B cell (primary cell): ENCODE results near the gene TAF5L. TPM values are rescaled to one million over a fixed set of nuclear protein-coding genes. Genes with fewer than 3 reads are reported as not detected.
A peak's percentile ranks its signal among the peaks of the same experiment; 100 is the strongest.

Experiments used
- ATAC-seq: fragments of 200-7000 bp; cut with Tn5 transposase; one replicate; pipeline ENCODE4 v1.10.0; 2021; ENCODE audit warnings: low read depth, mild to moderate bottlenecking, moderate number of reproducible peaks, moderate library complexity
- CTCF ChIA-PET: fragments of 350-600 bp; sonication (Branson Sonifier 250); formaldehyde crosslinking; loops from one replicate; lab custom pipeline; 2021; ENCODE audit warnings: antibody characterized with exemption, inconsistent platforms; lab: Charles Lee
- POLR2A ChIA-PET: fragments of 350-600 bp; sonication (Branson Sonifier 250); formaldehyde crosslinking; loops from one replicate; lab custom pipeline; 2021; ENCODE audit warnings: antibody characterized with exemption; lab: Charles Lee
- DNase-seq: peaks from one replicate; pipeline ENCODE4 v3.0.0; 2013
- H2AFZ ChIP-seq: 2 replicates; pipeline ENCODE4 v1.6.1; 2012; ENCODE audit warnings: mild to moderate bottlenecking, low read depth, low read length; ENCODE audit not compliant: insufficient read depth, poor library complexity, severe bottlenecking
- H3K27ac ChIP-seq, 2 donors: 1 replicate in 1 of 2; 2 replicates in 1 of 2; pipeline ENCODE4 v1.5.1; 2012 to 2013; ENCODE audit warnings: low read length in 2 of 2, mild to moderate bottlenecking in 2 of 2, moderate library complexity in 1 of 2
- H3K27me3 ChIP-seq, 4 experiments: fragments of 200-600 bp in 1 of 4; sonication (generic) in 1 of 4; replicated peaks in 1 of 4; 1 replicate in 2 of 4; 2 replicates in 2 of 4; pipeline versions ENCODE4 v1.6.1 to v1.7.0; 2013 to 2016; ENCODE audit warnings: low read length in 3 of 4, mild to moderate bottlenecking in 2 of 4, mixed read lengths in 1 of 4, moderate library complexity in 1 of 4; ENCODE audit not compliant: insufficient read depth in 4 of 4, control insufficient read depth in 3 of 4; ENCODE audit errors: control extremely low read depth in 1 of 4
- H3K36me3 ChIP-seq, 2 experiments: replicated peaks in 1 of 2; 1 replicate in 1 of 2; 2 replicates in 1 of 2; pipeline versions ENCODE4 v1.6.1 to v1.7.1; 2013; ENCODE audit warnings: low read length in 1 of 2; ENCODE audit not compliant: insufficient read depth in 2 of 2, control insufficient read depth in 1 of 2; ENCODE audit errors: control extremely low read depth in 1 of 2, extremely low read depth in 1 of 2
- H3K4me1 ChIP-seq, 2 donors: fragments of 200-600 bp in 1 of 2; sonication (generic) in 1 of 2; 1 replicate in 1 of 2; 2 replicates in 1 of 2; pipeline versions ENCODE4 v1.5.1 to v1.6.1; 2013 to 2017; ENCODE audit warnings: low read length in 2 of 2; ENCODE audit not compliant: control insufficient read depth in 2 of 2, insufficient read depth in 2 of 2
- H3K4me2 ChIP-seq: replicated peaks from 2 replicates; pipeline ENCODE3; 2012; ENCODE audit warnings: mild to moderate bottlenecking, low read depth, low read length; ENCODE audit not compliant: poor library complexity, severe bottlenecking
- H3K4me3 ChIP-seq, 5 experiments: fragments of 200-600 bp in 1 of 5; sonication (generic) in 1 of 5; 1 replicate in 3 of 5; 2 replicates in 2 of 5; pipeline versions ENCODE4 v1.5.1 to v1.7.0; 2011 to 2016; ENCODE audit warnings: low read length in 4 of 5, mild to moderate bottlenecking in 4 of 5, low read depth in 2 of 5, control low read depth in 1 of 5, moderate library complexity in 1 of 5; ENCODE audit not compliant: insufficient read depth in 1 of 5; ENCODE audit errors: control extremely low read depth in 1 of 5, extremely low read depth in 1 of 5
- H3K79me2 ChIP-seq: fragments of 200-600 bp; sonication (generic); one replicate; pipeline ENCODE4 v1.6.0; 2016; ENCODE audit warnings: low read length; ENCODE audit not compliant: control insufficient read depth, insufficient read depth
- H3K9ac ChIP-seq: fragments of 200-600 bp; sonication (generic); 2 replicates; pipeline ENCODE4 v1.6.1; 2017; ENCODE audit warnings: mild to moderate bottlenecking, low read length, moderate library complexity
- H3K9me3 ChIP-seq, 3 donors: one replicate each; pipeline versions ENCODE4 v1.6.1 to v1.7.1; 2013; ENCODE audit warnings: low read length in 2 of 3; ENCODE audit not compliant: control insufficient read depth in 2 of 3, insufficient read depth in 1 of 3; ENCODE audit errors: control extremely low read depth in 1 of 3
- H4K20me1 ChIP-seq: 2 replicates; pipeline ENCODE4 v1.6.0; 2012; ENCODE audit warnings: mild to moderate bottlenecking, low read length; ENCODE audit not compliant: insufficient read depth, control insufficient read depth, poor library complexity, severe bottlenecking
- H3K27ac Mint-ChIP-seq: one replicate; pipeline ENCODE4 v1.8.0; 2021; ENCODE audit warnings: mixed read lengths
- H3K27me3 Mint-ChIP-seq: one replicate; pipeline ENCODE4 v1.8.0; 2021; ENCODE audit warnings: mixed read lengths
- H3K4me1 Mint-ChIP-seq: one replicate; pipeline ENCODE4 v1.8.0; 2021; ENCODE audit warnings: mixed read lengths
- H3K4me3 Mint-ChIP-seq: one replicate; pipeline ENCODE4 v1.8.0; 2021; ENCODE audit warnings: mixed read lengths
- H3K9me3 Mint-ChIP-seq: one replicate; pipeline ENCODE4 v1.8.0; 2022; ENCODE audit warnings: mixed read lengths; ENCODE audit not compliant: insufficient read depth
- EZH2 ChIP-seq: IDR thresholded peaks from 2 replicates; pipeline ENCODE4 v1.6.1; 2012; ENCODE audit warnings: borderline replicate concordance, low read depth, mild to moderate bottlenecking, moderate library complexity, low read length; ENCODE audit not compliant: insufficient read depth, poor library complexity, severe bottlenecking
- WGBS: methylation state at CpG from one replicate; pipeline ENCODE4 v1.1.5; 2013; ENCODE audit warnings: missing lambda C conversion rate; ENCODE audit not compliant: insufficient coverage; 5-methylcytosine and 5-hydroxymethylcytosine counted together
- intact Hi-C: fragments of 100-400 bp; cut with micrococcal nuclease; formaldehyde crosslinking; loops from one replicate; pipeline ENCODE4 v1.10.0; 2022
- polyA plus RNA-seq: library from polyadenylated mRNA; depleted of rRNA; stranded (reverse); fragments of >200 nt; gene quantifications from 2 replicates; pipeline ENCODE4 v1.2.3, GENCODE V29; 2012
- total RNA-seq, 2 donors: library from RNA; stranded (reverse); fragments of 120-200 nt in 1 of 2; gene quantifications; 1 replicate in 1 of 2; 2 replicates in 1 of 2; pipeline versions ENCODE4 v1.2.3 to v1.2.4, GENCODE V29; 2013 to 2022
- TF ChIP-seq, protein P1 (sequence below): fragments of 200-600 bp; IDR thresholded peaks from one replicate; pipeline ENCODE4 v1.8.0; 2022; ENCODE audit warnings: antibody characterized with exemption, mild to moderate bottlenecking

The TAF5L gene
- total and polyA plus RNA-seq, 2 donors (not counting 1 experiment from before 2014, with no cell fraction given), result 15.7 to 24.0 TPM

GRCh38 chr1:229557200-229557850 is 68.6 kb downstream of the TAF5L start:
- Histone ChIP-seq H3K4me2 (peak overlapping the region; percentile 89), H2AFZ (peak overlapping the region; percentile 83), H3K9ac (peak overlapping the region; percentile 67), H3K9me3 (no peaks in the 10 kb centered on the region), H3K79me2 (peaks cover 41% of the 10 kb centered on the region), H3K4me3 (peak overlapping the region; percentile 45 to 85 (median 69)), H4K20me1 (peaks cover 21% of the 10 kb centered on the region), H3K27ac (peak overlapping the region; percentile 35 to 54), H3K36me3 (peaks cover 0 to 2% of the 10 kb centered on the region in 2 experiments), H3K4me1 (peaks cover 16 to 18% of the 10 kb centered on the region in 2 donors), H3K27me3 (no peaks in the 10 kb centered on the region)
- no CpG with 5 or more reads among the region's 5 CpGs for WGBS
- Mint-ChIP-seq H3K9me3 (no peaks in the 10 kb centered on the region), H3K27ac (peak overlapping the region; percentile 89), H3K27me3 (no peaks in the 10 kb centered on the region), H3K4me1 (peaks cover 36% of the 10 kb centered on the region), H3K4me3 (peak overlapping the region; percentile 88)
- ATAC-seq, result no peak
- POLR2A ChIA-PET, result interaction anchor here (3.0 kb wide), 1 partner anchor 69 kb away, joined by 22 read pairs; the partner anchor contains the start of genes TAF5L and URB2
- intact Hi-C loops, result loop anchor here (5.0 kb wide), 1 partner anchor 215 kb away; the partner anchor contains the start of gene CCSAP
- CTCF ChIA-PET, result interaction anchor here (1.0 to 3.2 kb wide), 3 partner anchors 68 to 748 kb away, joined by 3 to 38 read pairs (median 10); partner anchors contain the start of genes TAF5L and URB2
- DNase-seq, result peak; percentile 35
- no peak for TF ChIP-seq EZH2
- TF ChIP-seq, protein P1, sequence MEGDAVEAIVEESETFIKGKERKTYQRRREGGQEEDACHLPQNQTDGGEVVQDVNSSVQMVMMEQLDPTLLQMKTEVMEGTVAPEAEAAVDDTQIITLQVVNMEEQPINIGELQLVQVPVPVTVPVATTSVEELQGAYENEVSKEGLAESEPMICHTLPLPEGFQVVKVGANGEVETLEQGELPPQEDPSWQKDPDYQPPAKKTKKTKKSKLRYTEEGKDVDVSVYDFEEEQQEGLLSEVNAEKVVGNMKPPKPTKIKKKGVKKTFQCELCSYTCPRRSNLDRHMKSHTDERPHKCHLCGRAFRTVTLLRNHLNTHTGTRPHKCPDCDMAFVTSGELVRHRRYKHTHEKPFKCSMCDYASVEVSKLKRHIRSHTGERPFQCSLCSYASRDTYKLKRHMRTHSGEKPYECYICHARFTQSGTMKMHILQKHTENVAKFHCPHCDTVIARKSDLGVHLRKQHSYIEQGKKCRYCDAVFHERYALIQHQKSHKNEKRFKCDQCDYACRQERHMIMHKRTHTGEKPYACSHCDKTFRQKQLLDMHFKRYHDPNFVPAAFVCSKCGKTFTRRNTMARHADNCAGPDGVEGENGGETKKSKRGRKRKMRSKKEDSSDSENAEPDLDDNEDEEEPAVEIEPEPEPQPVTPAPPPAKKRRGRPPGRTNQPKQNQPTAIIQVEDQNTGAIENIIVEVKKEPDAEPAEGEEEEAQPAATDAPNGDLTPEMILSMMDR, result no peak
